Neural cell (in vitro differentiated cells): ENCODE results near the gene ARHGAP20.

Experiments used
- EZH2 ChIP-seq: fragments of 200-600, 300-800 bp; shearing (Covaris generic), sonication (generic); IDR thresholded peaks from 2 replicates; pipeline ENCODE4 v1.6.1; 2014; ENCODE audit warnings: antibody characterized with exemption, low read length, borderline replicate concordance, mild to moderate bottlenecking; ENCODE audit not compliant: insufficient read depth, poor library complexity, severe bottlenecking
- TF ChIP-seq, protein P1 (sequence below): fragments of 450-650 bp; IDR thresholded peaks from 2 replicates; pipeline ENCODE4 v1.5.1; 2014; ENCODE audit warnings: antibody characterized with exemption, mild to moderate bottlenecking, moderate library complexity; ENCODE audit not compliant: poor library complexity, severe bottlenecking

DNA sequence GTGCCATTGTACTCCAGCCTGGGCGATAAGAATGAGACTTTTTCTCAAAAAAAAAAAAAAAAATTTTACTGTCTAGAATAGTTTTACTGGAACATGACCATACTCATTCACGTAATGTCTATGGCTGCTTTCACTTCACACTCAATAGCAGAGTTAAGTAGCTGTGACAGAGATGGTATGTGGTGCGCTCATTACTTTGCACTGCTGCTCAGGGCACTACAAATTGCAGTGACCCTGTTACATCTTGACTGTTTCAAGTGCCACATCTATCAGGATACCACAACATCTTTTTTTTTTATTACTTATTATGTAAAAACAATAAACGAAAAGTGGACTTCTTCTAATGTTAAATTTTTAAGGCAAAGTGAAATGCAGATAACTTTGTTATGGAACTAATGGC is 110.3 kb downstream of the ARHGAP20 start:
- TF ChIP-seq, protein P1, sequence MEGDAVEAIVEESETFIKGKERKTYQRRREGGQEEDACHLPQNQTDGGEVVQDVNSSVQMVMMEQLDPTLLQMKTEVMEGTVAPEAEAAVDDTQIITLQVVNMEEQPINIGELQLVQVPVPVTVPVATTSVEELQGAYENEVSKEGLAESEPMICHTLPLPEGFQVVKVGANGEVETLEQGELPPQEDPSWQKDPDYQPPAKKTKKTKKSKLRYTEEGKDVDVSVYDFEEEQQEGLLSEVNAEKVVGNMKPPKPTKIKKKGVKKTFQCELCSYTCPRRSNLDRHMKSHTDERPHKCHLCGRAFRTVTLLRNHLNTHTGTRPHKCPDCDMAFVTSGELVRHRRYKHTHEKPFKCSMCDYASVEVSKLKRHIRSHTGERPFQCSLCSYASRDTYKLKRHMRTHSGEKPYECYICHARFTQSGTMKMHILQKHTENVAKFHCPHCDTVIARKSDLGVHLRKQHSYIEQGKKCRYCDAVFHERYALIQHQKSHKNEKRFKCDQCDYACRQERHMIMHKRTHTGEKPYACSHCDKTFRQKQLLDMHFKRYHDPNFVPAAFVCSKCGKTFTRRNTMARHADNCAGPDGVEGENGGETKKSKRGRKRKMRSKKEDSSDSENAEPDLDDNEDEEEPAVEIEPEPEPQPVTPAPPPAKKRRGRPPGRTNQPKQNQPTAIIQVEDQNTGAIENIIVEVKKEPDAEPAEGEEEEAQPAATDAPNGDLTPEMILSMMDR: no peak
- TF ChIP-seq EZH2: no peak
